ENCODE results near the gene YEATS2. TPM values are rescaled to one million over a fixed set of nuclear protein-coding genes. Genes with fewer than 3 reads are reported as not detected.

The YEATS2 gene
- total RNA-seq, 1 experiment from 2014 or later, result 38.6 TPM

- DNase-seq (ENCODE audit: low read depth, low spot score) (no peak), ATAC-seq (no peak)
- H4K20me1 ChIP-seq (ENCODE audit: insufficient read depth), result no peaks in the 10 kb centered on the region; the same call in 1 of the 2 replicates
- H3K36me3 ChIP-seq (ENCODE audit: control insufficient read depth in 1 of 2, insufficient read depth in 2 of 2, low read length in 2 of 2), result peaks cover 40 to 45% of the 10 kb centered on the region in 2 experiments; a peak in 3 of 4 replicates
- peaks cover 24% of the 10 kb centered on the region for H3K79me2 ChIP-seq (ENCODE audit: insufficient read depth, low read length)
- ChIA-PET RAD21 (ENCODE audit: low non-redundant PET in 1 of 2, low total read pairs in 2 of 2, uncharacterized antibody in 2 of 2, unreplicated experiment in 2 of 2) (no interaction called here), POLR2A (no interaction called here), CTCF (no interaction called here)
- no peaks in the 10 kb centered on the region for H3K27me3 ChIP-seq (ENCODE audit: insufficient read depth, low read length)
- no peak overlapping the region for H2AFZ ChIP-seq (ENCODE audit: low read depth, low read length, poor library complexity, severe bottlenecking)
- TF ChIP-seq FOSL1 (IDR thresholded peaks at IDR 0.05; ENCODE audit: low read depth), result no peak
- no peak for TF ChIP-seq ZFX (IDR thresholded peaks at IDR 0.05)
- H3K4me3 ChIP-seq (replicated peaks in 1 of 2; ENCODE audit: low read depth in 1 of 2, low read length in 2 of 2), result no peak overlapping the region
- BruUV-seq (replicated peaks), result no TSS peak
- H3K9me2 ChIP-seq (ENCODE audit: insufficient read depth), result no peaks in the 10 kb centered on the region
- H3K9ac ChIP-seq (ENCODE audit: low read length), result no peak overlapping the region
- H3K9me3 ChIP-seq (ENCODE audit: control insufficient read depth in 1 of 2, insufficient read depth in 1 of 2, low read depth in 1 of 2, low read length in 2 of 2), result no peaks in the 10 kb centered on the region
- intact Hi-C loops (cut with micrococcal nuclease), result no loop called here
- H3K27ac ChIP-seq (ENCODE audit: low read depth, low read length), result no peak overlapping the region
- H3K4me2 ChIP-seq (ENCODE audit: low read length), result no peak overlapping the region
- no peaks in the 10 kb centered on the region for H3K4me1 ChIP-seq (ENCODE audit: control insufficient read depth in 1 of 2, insufficient read depth in 2 of 2, low read length in 2 of 2)
Observed at GRCh38 chr3:183730361-183730760, 32.8 kb downstream of the YEATS2 start.

GRCh38 chr3:183731611-183732010, 34.0 kb downstream of the YEATS2 start:
- BruUV-seq (replicated peaks), result no TSS peak
- no peak for ATAC-seq

More at GRCh38 chr3:183731611-183732010, 34.0 kb downstream of the YEATS2 start:
- Histone ChIP-seq H3K36me3 (ENCODE audit: control insufficient read depth in 1 of 2, insufficient read depth in 2 of 2, low read length in 2 of 2) (peaks cover 33 to 47% of the 10 kb centered on the region in 2 experiments; a peak in 3 of 4 replicates), H3K4me2 (ENCODE audit: low read length) (no peak overlapping the region), H3K27me3 (ENCODE audit: insufficient read depth, low read length) (no peaks in the 10 kb centered on the region), H4K20me1 (ENCODE audit: insufficient read depth) (no peaks in the 10 kb centered on the region; the same call in 1 of the 2 replicates), H3K9me2 (ENCODE audit: insufficient read depth) (no peaks in the 10 kb centered on the region), H3K4me3 (replicated peaks in 1 of 2; ENCODE audit: low read depth in 1 of 2, low read length in 2 of 2) (no peak overlapping the region), H3K27ac (ENCODE audit: low read depth, low read length) (no peak overlapping the region), H3K4me1 (ENCODE audit: control insufficient read depth in 1 of 2, insufficient read depth in 2 of 2, low read length in 2 of 2) (no peaks in the 10 kb centered on the region), H2AFZ (ENCODE audit: low read depth, low read length, poor library complexity, severe bottlenecking) (no peak overlapping the region), H3K9me3 (ENCODE audit: control insufficient read depth in 1 of 2, insufficient read depth in 1 of 2, low read depth in 1 of 2, low read length in 2 of 2) (no peaks in the 10 kb centered on the region), H3K79me2 (ENCODE audit: insufficient read depth, low read length) (peaks cover 24% of the 10 kb centered on the region), H3K9ac (ENCODE audit: low read length) (no peak overlapping the region)
- no peak for DNase-seq (ENCODE audit: low read depth, low spot score)
- no peak for TF ChIP-seq ZBTB33 (IDR thresholded peaks at IDR 0.05; ENCODE audit: extremely low read depth, insufficient replicate concordance, low read length)
- no peak for TF ChIP-seq EZH2 (IDR thresholded peaks at IDR 0.05)
- no peak for TF ChIP-seq REST (IDR thresholded peaks at IDR 0.05; ENCODE audit: low read depth)
- no peak for TF ChIP-seq JUND (IDR thresholded peaks at IDR 0.05)
- TF ChIP-seq POLR2AphosphoS5 (IDR thresholded peaks at IDR 0.05; ENCODE audit: low read depth, low read length), result no peak
- no peak for TF ChIP-seq YY1 (IDR thresholded peaks at IDR 0.05; ENCODE audit: extremely low read depth, insufficient replicate concordance, low read depth, low read length)
- CTCF ChIA-PET, result no interaction called here
- intact Hi-C loops (cut with micrococcal nuclease), result no loop called here
- RAD21 ChIA-PET (ENCODE audit: low non-redundant PET in 1 of 2, low total read pairs in 2 of 2, uncharacterized antibody in 2 of 2, unreplicated experiment in 2 of 2), result no interaction called here
- POLR2A ChIA-PET, result no interaction called here

All from HCT116 (cell line).